ENCODE data around the gene PRR36.
A peak's percentile ranks its signal among the peaks of the same experiment; 100 is the strongest.

PRR36 gene

GRCh38 chr19:7842661-7843294 is 31.4 kb downstream of the PRR36 start:
- no peak for DNase-seq

DNA sequence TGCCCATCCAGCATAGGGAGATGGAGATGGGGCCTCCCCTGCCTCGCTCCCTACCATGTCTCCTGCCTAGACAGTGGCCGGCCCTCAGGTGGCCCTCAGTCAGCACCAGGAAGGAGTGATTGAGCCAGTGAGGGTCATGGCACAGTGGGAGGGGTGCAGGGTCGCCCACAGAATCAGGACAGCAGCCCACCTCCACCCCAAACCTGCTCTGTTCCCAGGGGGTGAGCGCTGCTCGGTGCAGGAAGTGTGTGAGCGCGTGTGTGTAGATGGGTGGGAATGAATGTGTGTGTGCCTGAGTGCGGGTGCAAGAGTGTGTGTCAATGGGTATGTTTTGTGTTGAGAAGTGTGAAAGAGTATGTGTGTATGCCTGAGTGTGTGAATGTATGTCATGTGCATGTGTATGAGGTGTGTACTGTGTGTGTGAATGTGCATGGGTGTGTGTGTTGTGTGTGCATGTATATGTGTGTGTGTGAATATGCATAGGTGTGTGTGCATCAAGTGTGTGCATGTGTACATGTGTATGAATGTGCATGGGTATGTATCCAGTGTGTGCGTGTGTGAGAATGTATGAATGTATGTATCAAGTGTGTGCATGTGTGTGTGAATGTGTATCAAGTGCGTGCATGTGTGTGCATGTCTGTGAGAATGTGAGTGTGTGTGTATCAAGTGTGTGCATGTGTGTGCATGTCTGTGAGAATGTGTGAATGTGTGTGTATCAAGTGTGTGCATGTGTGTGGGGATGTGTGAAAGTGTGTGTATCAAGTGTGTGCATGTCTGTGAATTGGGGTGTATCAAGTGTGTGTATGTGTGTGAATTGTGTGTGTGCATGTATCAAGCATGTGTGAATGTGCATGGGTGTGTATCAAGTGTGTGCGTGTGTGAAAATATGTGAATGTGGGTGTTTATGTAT is 32.2 kb downstream of the PRR36 start:
- no peak for DNase-seq

GRCh38 chr19:7840629-7841028 is 33.6 kb downstream of the PRR36 start:
- no peak for DNase-seq

DNA sequence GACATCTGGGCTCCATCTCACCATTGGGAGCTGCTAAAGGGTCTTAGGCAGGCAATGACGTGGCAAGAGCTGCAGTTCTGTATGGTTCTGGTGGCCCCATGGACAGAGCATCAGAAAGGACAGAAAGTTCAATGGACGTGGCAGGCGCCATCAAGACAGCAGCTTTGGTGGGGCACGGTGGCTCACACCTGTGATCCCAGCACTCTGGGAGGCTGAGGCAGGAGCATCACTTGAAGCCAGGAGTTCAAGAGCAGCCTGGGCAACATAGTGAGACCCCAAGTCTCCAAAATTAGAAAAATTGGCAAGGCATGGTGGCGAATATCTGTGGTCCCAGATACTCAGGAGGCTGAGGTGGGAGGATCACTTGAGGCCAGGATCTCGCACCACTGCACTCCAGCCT is 34.7 kb downstream of the PRR36 start:
- no peak for DNase-seq

DNA sequence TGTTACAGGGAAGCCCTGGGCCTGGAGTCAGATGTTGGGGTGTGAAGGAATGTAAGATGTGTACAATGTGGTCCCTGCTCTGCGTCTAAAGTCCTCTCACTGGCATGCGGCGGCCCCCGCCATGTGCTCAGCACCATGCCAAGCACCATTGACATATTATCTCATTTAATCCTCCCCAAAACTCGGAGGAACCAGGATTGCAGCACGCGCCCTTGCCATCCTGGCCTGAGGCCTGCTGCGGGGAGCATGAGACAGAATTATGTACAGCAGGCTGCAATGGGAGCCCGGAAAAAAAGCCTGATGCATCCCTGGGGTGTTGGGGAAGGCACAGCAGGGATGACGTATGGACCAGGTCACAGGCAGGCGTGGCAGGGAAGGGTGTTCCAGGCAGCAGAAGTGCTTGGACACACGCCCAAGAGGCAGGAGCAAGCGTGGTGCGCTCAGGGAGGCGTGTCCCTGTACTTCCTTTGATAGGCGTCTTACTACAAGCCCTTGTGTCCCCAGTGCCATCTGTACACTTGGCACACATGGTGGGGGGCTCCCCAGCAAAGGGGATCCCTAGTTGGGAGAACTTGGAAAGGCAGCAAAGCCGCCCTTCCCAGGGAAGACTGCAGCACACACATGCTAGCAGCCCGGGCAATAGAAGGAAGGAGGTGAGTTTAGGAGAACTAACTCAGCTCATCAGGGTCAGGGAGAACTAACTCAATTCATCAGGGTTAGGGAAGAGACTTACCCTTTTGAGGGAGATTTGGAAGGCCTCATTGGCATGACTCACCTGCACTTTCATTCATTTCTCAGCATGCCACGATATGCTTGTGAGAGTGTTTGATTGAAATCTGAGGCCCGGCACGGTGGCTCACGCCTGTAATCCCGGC is 40.7 kb downstream of the PRR36 start:
- no peak for DNase-seq

- DNase-seq = no peak
Observed at GRCh38 chr19:7832781-7833180, 41.4 kb downstream of the PRR36 start.

- DNase-seq = no peak
Observed at GRCh38 chr19:7832009-7832408, 42.2 kb downstream of the PRR36 start.

DNA sequence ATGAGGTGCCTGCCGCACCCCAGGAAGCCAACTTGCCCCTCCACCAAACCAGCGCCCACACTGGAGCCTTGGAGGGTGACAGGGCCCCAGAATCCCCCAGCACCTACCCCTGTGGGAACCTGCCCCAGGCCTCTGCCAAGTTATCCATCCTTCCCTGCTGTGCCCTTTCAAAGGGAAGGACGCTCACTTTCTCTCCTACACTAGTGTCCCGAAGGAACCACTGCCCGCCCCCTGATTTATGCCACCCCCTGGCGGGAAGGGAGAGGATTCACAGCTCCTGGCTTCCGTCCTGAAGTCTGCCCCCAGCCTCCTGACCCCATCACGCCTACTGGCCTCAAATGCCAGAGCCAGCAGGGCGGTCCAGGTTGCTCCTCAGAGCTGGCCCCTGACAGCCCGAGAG is 42.7 kb downstream of the PRR36 start:
- no peak for DNase-seq

DNA sequence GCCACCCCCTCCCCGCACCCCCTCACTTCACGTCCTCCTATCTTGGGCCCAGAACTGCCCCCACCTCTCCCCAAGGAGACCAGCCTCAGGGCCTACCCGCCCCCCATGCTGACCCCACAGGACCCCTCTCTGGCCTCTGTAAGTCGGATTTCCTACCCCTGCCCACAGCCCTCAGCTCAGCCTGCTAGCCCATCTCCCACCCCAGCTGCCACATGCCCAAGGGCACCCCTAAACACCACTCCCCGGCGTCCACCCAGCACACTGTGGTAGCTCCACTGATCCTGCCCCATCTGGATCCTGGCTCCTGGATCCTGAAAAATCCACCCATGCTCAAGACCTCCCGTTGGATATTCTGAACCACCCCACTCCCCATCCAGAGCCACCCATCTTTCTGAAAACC is 43.4 kb downstream of the PRR36 start:
- DNase-seq = no peak

GRCh38 chr19:7830272-7830771 is 43.9 kb downstream of the PRR36 start:
- DNase-seq = no peak

GRCh38 chr19:7829561-7830271 is 44.5 kb downstream of the PRR36 start, which contains the start of gene EVI5L:
Gene EVI5L (plus strand): TSS chr19:7830218. CDS start chr19:7846543, 16,325 bp downstream.
- DNase-seq = peak; percentile 100

DNA sequence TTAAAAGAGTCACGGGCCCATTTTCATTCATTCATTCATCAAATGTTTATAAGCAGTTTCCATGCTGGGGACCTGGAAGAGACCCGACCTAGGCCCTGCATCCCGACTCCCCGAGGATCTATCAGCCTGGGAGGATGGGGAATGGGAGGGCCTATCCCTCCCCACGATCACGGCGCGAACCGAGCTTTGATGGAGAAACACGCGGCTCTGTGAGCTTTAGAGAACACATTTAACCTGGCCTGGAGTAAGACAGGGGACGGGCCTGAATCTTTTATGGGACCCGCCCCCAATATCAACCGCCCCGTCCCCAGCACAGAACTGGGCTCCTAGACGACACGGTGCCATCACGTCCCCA is 45.0 kb downstream of the PRR36 start:
- no peak for DNase-seq

- no peak for DNase-seq
Observed at GRCh38 chr19:7823686-7824301, 50.4 kb downstream of the PRR36 start.

DNA sequence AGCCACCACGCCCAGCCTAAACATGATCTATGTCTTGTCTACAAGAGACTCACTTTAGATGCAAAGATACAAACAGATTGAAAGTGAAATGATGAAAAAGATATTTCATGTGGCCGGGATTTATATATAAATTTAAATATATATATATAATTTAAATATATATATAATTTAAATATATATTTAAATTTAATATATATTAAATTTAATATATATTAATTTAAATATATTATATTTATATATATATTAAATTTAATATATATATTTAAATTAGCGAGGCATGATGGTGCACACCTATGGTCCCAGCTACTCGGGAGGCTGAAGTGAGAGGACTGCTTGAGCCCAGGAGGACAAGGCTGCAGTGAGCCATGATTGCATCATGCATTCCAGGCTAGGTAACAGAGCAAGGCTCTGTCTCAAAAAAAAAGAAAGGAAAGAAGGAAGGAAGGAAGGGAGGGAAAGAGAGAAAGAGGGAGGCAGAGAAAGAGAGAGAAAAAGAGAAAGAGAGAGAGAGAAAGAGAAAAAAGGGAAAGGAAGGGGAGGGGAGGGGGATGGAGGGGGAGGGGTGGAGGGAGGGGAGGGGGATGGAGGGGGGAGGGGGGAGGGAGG is 51.2 kb downstream of the PRR36 start:
- DNase-seq = no peak

- no peak for DNase-seq
Observed at GRCh38 chr19:7820588-7820987, 53.6 kb downstream of the PRR36 start.

- DNase-seq = no peak
Observed at GRCh38 chr19:7819337-7819736, 54.9 kb downstream of the PRR36 start.

GRCh38 chr19:7818806-7819205 is 55.4 kb downstream of the PRR36 start:
- DNase-seq = no peak

All from NCI-H774 (cell line).